Measurements from ENCODE around the gene CNTN5. TPM values are rescaled to one million over a fixed set of nuclear protein-coding genes. Genes with fewer than 3 reads are reported as not detected.

CNTN5 gene
- total and polyA plus RNA-seq, 2 donors (not counting 1 experiment from before 2014, with no cell fraction given) = not detected

DNA sequence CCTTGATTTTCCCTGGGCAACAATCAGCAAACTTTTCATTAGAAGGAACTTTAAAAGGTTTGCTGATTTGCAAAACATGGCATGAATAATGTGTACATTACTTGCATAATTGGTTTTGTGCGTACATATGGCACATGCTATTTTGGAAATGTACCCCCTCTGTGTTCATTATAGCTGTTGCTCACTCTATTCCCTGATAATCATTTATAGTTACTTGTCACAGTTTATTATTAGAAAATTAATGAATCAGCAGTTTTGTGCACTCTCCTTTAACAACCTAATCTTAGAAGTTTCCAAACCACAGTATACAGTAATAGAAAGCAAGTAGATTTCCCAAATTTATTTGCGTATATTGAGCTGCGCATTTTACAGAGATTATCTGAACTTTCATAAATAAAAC is 389.9 kb downstream of the CNTN5 start:
- no peak overlapping the region for H3K27ac ChIP-seq (ENCODE audit: low read length in 2 of 2)
- no peak for TF ChIP-seq CTCF (IDR thresholded peaks at IDR 0.05)
- no peak for TF ChIP-seq EZH2 (IDR thresholded peaks at IDR 0.05; ENCODE audit: borderline replicate concordance, insufficient read depth, low read depth, low read length, poor library complexity, severe bottlenecking)
- H3K4me3 Mint-ChIP-seq = no peak overlapping the region
- no peaks in the 10 kb centered on the region for H3K4me1 ChIP-seq (ENCODE audit: control insufficient read depth in 2 of 2, insufficient read depth in 2 of 2, low read length in 2 of 2)
- no peak overlapping the region for H3K4me3 ChIP-seq (ENCODE audit: control extremely low read depth in 1 of 5, extremely low read depth in 1 of 5, insufficient read depth in 1 of 5, low read depth in 2 of 5, low read length in 4 of 5)
- H3K79me2 ChIP-seq (ENCODE audit: control insufficient read depth, insufficient read depth, low read length) = no peaks in the 10 kb centered on the region
- intact Hi-C loops (cut with micrococcal nuclease) = no loop called here
- H4K20me1 ChIP-seq (ENCODE audit: control insufficient read depth, insufficient read depth, low read length, poor library complexity, severe bottlenecking) = no peaks in the 10 kb centered on the region
- ATAC-seq (ENCODE audit: low read depth) = no peak
- H3K27me3 Mint-ChIP-seq = no peaks in the 10 kb centered on the region
- no peaks in the 10 kb centered on the region for H3K27me3 ChIP-seq (replicated peaks in 1 of 4; ENCODE audit: control extremely low read depth in 1 of 4, control insufficient read depth in 3 of 4, insufficient read depth in 4 of 4, low read length in 3 of 4)
- H3K36me3 ChIP-seq (replicated peaks in 1 of 2; ENCODE audit: control extremely low read depth in 1 of 2, control insufficient read depth in 1 of 2, extremely low read depth in 1 of 2, insufficient read depth in 2 of 2, low read length in 1 of 2) = no peaks in the 10 kb centered on the region
- no peak overlapping the region for H3K4me2 ChIP-seq (replicated peaks; ENCODE audit: low read depth, low read length, poor library complexity, severe bottlenecking)
- H2AFZ ChIP-seq (ENCODE audit: insufficient read depth, low read depth, low read length, poor library complexity, severe bottlenecking) = no peak overlapping the region
- ChIA-PET POLR2A (no interaction called here), CTCF (no interaction called here)
- no peak overlapping the region for H3K9ac ChIP-seq (ENCODE audit: low read length)
- no peaks in the 10 kb centered on the region for H3K9me3 Mint-ChIP-seq (ENCODE audit: insufficient read depth)
- WGBS (ENCODE audit: insufficient coverage) = no CpG with 5 or more reads among the region's 3 CpGs
- H3K27ac Mint-ChIP-seq = no peak overlapping the region
- DNase-seq = no peak
- H3K9me3 ChIP-seq (ENCODE audit: control extremely low read depth in 1 of 3, control insufficient read depth in 2 of 3, insufficient read depth in 1 of 3, low read length in 2 of 3) = peaks cover 0 to 14% (median 0%) of the 10 kb centered on the region in 3 donors
- H3K4me1 Mint-ChIP-seq = no peaks in the 10 kb centered on the region

- no peak overlapping the region for H3K4me2 ChIP-seq (replicated peaks; ENCODE audit: low read depth, low read length, poor library complexity, severe bottlenecking)
- H3K27me3 ChIP-seq (replicated peaks in 1 of 4; ENCODE audit: control extremely low read depth in 1 of 4, control insufficient read depth in 3 of 4, insufficient read depth in 4 of 4, low read length in 3 of 4) = no peaks in the 10 kb centered on the region
- ChIA-PET POLR2A (no interaction called here), CTCF (no interaction called here)
- H3K36me3 ChIP-seq (replicated peaks in 1 of 2; ENCODE audit: control extremely low read depth in 1 of 2, control insufficient read depth in 1 of 2, extremely low read depth in 1 of 2, insufficient read depth in 2 of 2, low read length in 1 of 2) = no peaks in the 10 kb centered on the region
- H3K9me3 ChIP-seq (ENCODE audit: control extremely low read depth in 1 of 3, control insufficient read depth in 2 of 3, insufficient read depth in 1 of 3, low read length in 2 of 3) = peaks cover 0 to 2% (median under 1%) of the 10 kb centered on the region in 3 donors
- TF ChIP-seq CTCF (IDR thresholded peaks at IDR 0.05) (no peak), EZH2 (IDR thresholded peaks at IDR 0.05; ENCODE audit: borderline replicate concordance, insufficient read depth, low read depth, low read length, poor library complexity, severe bottlenecking) (no peak)
- H2AFZ ChIP-seq (ENCODE audit: insufficient read depth, low read depth, low read length, poor library complexity, severe bottlenecking) = no peak overlapping the region
- H3K4me1 ChIP-seq (ENCODE audit: control insufficient read depth in 2 of 2, insufficient read depth in 2 of 2, low read length in 2 of 2) = no peaks in the 10 kb centered on the region
- no peak for ATAC-seq (ENCODE audit: low read depth)
- Mint-ChIP-seq H3K9me3 (ENCODE audit: insufficient read depth) (no peaks in the 10 kb centered on the region), H3K27me3 (no peaks in the 10 kb centered on the region), H3K4me1 (no peaks in the 10 kb centered on the region), H3K4me3 (no peak overlapping the region), H3K27ac (no peak overlapping the region)
- intact Hi-C loops (cut with micrococcal nuclease) = no loop called here
- no peak overlapping the region for H3K4me3 ChIP-seq (ENCODE audit: control extremely low read depth in 1 of 5, extremely low read depth in 1 of 5, insufficient read depth in 1 of 5, low read depth in 2 of 5, low read length in 4 of 5)
- H4K20me1 ChIP-seq (ENCODE audit: control insufficient read depth, insufficient read depth, low read length, poor library complexity, severe bottlenecking) = no peaks in the 10 kb centered on the region
- H3K27ac ChIP-seq (ENCODE audit: low read length in 2 of 2) = no peak overlapping the region
- no CpG with 5 or more reads among the region's 1 CpG for WGBS (ENCODE audit: insufficient coverage)
- H3K9ac ChIP-seq (ENCODE audit: low read length) = no peak overlapping the region
- no peaks in the 10 kb centered on the region for H3K79me2 ChIP-seq (ENCODE audit: control insufficient read depth, insufficient read depth, low read length)
- no peak for DNase-seq
Measured at GRCh38 chr11:99418927-99419720, 398.4 kb downstream of the CNTN5 start.

Measured in B cell (primary cell).